Suprapubic skin (tissue), 4 donors: ENCODE measurements around the gene CUEDC1. TPM values are rescaled to one million over a fixed set of nuclear protein-coding genes. Genes with fewer than 3 reads are reported as not detected.
A peak's percentile ranks its signal among the peaks of the same experiment; 100 is the strongest.

Experiments used
- DNase-seq, 2 donors: peaks; one replicate each; pipeline ENCODE4 v3.0.0-alpha.2; 2019; ENCODE audit warnings: low spot score in 2 of 2
- H3K27ac ChIP-seq: fragments of 200-600 bp; sonication (generic); one replicate; pipeline ENCODE4 v1.5.1; 2019
- H3K27me3 ChIP-seq: fragments of 200-600 bp; sonication (generic); one replicate; pipeline ENCODE4 v1.5.1; 2019
- H3K36me3 ChIP-seq: fragments of 200-600 bp; sonication (generic); one replicate; pipeline ENCODE4 v1.5.1; 2019
- H3K4me1 ChIP-seq: fragments of 200-600 bp; sonication (generic); one replicate; pipeline ENCODE4 v1.5.1; 2019
- H3K4me3 ChIP-seq: fragments of 200-600 bp; sonication (generic); one replicate; pipeline ENCODE4 v1.5.1; 2019; ENCODE audit warnings: mild to moderate bottlenecking
- H3K9me3 ChIP-seq: fragments of 200-600 bp; sonication (generic); one replicate; pipeline ENCODE4 v1.5.1; 2019
- CTCF ChIP-seq, 2 donors: fragments of 200-600 bp in 1 of 2; fragments of 450-650 bp in 1 of 2; sonication (generic) in 1 of 2; IDR thresholded peaks; one replicate each; pipeline ENCODE4 v1.5.1; 2016 to 2019; ENCODE audit warnings: antibody characterized with exemption in 2 of 2, mild to moderate bottlenecking in 1 of 2, moderate library complexity in 1 of 2
- EP300 ChIP-seq: sonication (generic); formaldehyde crosslinking; IDR thresholded peaks from one replicate; pipeline ENCODE4 v1.6.1; 2017; ENCODE audit warnings: antibody characterized with exemption
- POLR2A ChIP-seq, 2 donors: fragments of 450-650 bp; IDR thresholded peaks; one replicate each; pipeline ENCODE4 v1.6.1; 2017; ENCODE audit warnings: antibody characterized with exemption in 2 of 2, mild to moderate bottlenecking in 2 of 2, moderate library complexity in 2 of 2
- POLR2AphosphoS5 ChIP-seq, 3 donors: sonication (generic); formaldehyde crosslinking; IDR thresholded peaks; one replicate each; pipeline ENCODE4 v1.6.1; 2017; ENCODE audit warnings: antibody characterized with exemption in 3 of 3
- WGBS: methylation state at CpG from one replicate; pipeline ENCODE4 v1.1.5; 2018; 5-methylcytosine and 5-hydroxymethylcytosine counted together
- total RNA-seq, 4 donors: library from RNA; depleted of rRNA; stranded (reverse); fragments of >200 nt; gene quantifications; one replicate each; pipeline ENCODE4 v1.1.0, GENCODE V29; 2016

Gene CUEDC1
- total RNA-seq, 4 donors from 2014 or later: 5.1 to 34.2 (median 12.8) TPM

GRCh38 chr17:57868007-57868909, 87.0 kb downstream of the CUEDC1 start:
- Histone ChIP-seq H3K4me1 (peaks cover 41% of the 10 kb centered on the region), H3K27ac (peak overlapping the region; percentile 68), H3K9me3 (no peaks in the 10 kb centered on the region), H3K4me3 (no peak overlapping the region), H3K27me3 (no peaks in the 10 kb centered on the region), H3K36me3 (peaks cover 16% of the 10 kb centered on the region)
- TF ChIP-seq POLR2A (IDR thresholded peaks at IDR 0.05): no peak
- TF ChIP-seq EP300: no peak
- peak; percentile 35 to 43 for TF ChIP-seq CTCF (IDR thresholded peaks at IDR 0.05)
- peak in 1 of 3 donors; percentile 73 for TF ChIP-seq POLR2AphosphoS5 (IDR thresholded peaks at IDR 0.05)
- 16% methylated on average over 15 of the region's 23 CpGs for WGBS
- peak; percentile 89 for DNase-seq

GRCh38 chr17:57867126-57867525, 88.1 kb downstream of the CUEDC1 start:
- no peak for DNase-seq
- Histone ChIP-seq H3K4me3 (no peak overlapping the region), H3K27me3 (no peaks in the 10 kb centered on the region), H3K27ac (no peak overlapping the region), H3K4me1 (peaks cover 41% of the 10 kb centered on the region), H3K9me3 (no peaks in the 10 kb centered on the region), H3K36me3 (peaks cover 9% of the 10 kb centered on the region)
- no peak for TF ChIP-seq POLR2A (IDR thresholded peaks at IDR 0.05)
- no peak for TF ChIP-seq EP300
- no peak for TF ChIP-seq POLR2AphosphoS5 (IDR thresholded peaks at IDR 0.05)
- TF ChIP-seq CTCF (IDR thresholded peaks at IDR 0.05): no peak
- WGBS: 75% methylated on average over 2 of the region's 10 CpGs

DNA sequence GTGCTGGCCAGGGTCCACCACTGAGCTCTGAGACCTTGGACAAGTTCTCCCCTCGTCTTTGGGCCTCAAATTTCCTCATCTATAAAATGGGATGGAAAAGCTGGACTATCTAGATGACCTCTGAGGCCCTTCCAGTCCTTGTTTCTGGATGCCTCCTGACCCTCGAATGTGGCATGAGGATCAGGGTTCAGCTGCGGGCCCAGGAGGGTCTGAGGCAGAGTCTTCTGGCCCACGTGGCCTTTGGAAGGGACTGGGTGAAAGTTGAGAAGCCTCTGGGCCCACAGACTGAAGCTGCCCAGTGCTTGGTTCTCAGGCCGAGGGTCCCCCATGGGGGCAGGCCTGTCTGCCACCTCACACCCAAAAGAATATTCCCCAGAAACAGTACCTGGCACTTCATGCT, 88.5 kb downstream of the CUEDC1 start:
- Histone ChIP-seq H3K9me3 (no peaks in the 10 kb centered on the region), H3K27ac (no peak overlapping the region), H3K4me3 (no peak overlapping the region), H3K36me3 (peaks cover 8% of the 10 kb centered on the region), H3K27me3 (no peaks in the 10 kb centered on the region), H3K4me1 (peaks cover 45% of the 10 kb centered on the region)
- no peak for TF ChIP-seq CTCF (IDR thresholded peaks at IDR 0.05)
- no peak for TF ChIP-seq POLR2AphosphoS5 (IDR thresholded peaks at IDR 0.05)
- DNase-seq: no peak
- 100% methylated on average over 2 of the region's 5 CpGs for WGBS

- peaks cover 8% of the 10 kb centered on the region for H3K36me3 ChIP-seq
- H3K9me3 ChIP-seq: no peaks in the 10 kb centered on the region
- H3K4me1 ChIP-seq: peaks cover 49% of the 10 kb centered on the region
- no peaks in the 10 kb centered on the region for H3K27me3 ChIP-seq
- TF ChIP-seq POLR2AphosphoS5 (IDR thresholded peaks at IDR 0.05) (no peak), EP300 (no peak), CTCF (IDR thresholded peaks at IDR 0.05) (no peak), POLR2A (IDR thresholded peaks at IDR 0.05) (no peak)
- DNase-seq: no peak
- no peak overlapping the region for H3K27ac ChIP-seq
- WGBS: 94% methylated on average over 10 of the region's 10 CpGs
- H3K4me3 ChIP-seq: no peak overlapping the region
These were observed 88.9 kb downstream of the CUEDC1 start for GRCh38 chr17:57866319-57866718.

DNA sequence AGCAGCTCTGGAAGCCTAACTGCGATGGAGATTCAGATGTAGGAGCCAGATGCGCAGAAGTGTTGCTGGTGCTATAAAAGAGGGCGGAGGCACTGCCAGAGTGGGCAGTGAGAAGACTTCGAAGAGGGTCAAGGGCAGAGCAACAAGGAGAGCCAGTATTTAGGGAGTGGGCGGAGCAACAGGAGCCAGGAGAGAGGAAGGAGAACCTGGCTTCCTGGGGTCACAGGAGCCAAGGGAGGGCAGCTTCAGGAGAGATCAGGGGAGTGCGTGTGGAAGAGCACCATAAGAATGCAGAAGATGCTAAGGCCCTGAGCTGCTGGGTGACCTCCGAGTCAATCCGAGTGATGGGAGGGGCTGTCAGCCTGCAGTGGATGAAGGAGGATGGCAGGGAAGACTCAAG, 90.9 kb downstream of the CUEDC1 start:
- 92% methylated on average over 8 of the region's 8 CpGs for WGBS
- Histone ChIP-seq H3K36me3 (peaks cover 8% of the 10 kb centered on the region), H3K27ac (no peak overlapping the region), H3K27me3 (no peaks in the 10 kb centered on the region), H3K4me3 (no peak overlapping the region), H3K9me3 (no peaks in the 10 kb centered on the region), H3K4me1 (peaks cover 55% of the 10 kb centered on the region)
- DNase-seq: no peak
- no peak for TF ChIP-seq EP300
- no peak for TF ChIP-seq POLR2A (IDR thresholded peaks at IDR 0.05)
- no peak for TF ChIP-seq CTCF (IDR thresholded peaks at IDR 0.05)
- no peak for TF ChIP-seq POLR2AphosphoS5 (IDR thresholded peaks at IDR 0.05)
